A549 (cell line): ENCODE measurements around the gene PTPRD.

Source experiments
- CTCF ChIP-seq: fragments of >200 bp; sonication (Bioruptor Twin); formaldehyde crosslinking; IDR thresholded peaks from 3 replicates; pipeline ENCODE4 v1.5.1; 2016
- E2F6 ChIP-seq: IDR thresholded peaks from 2 replicates; pipeline ENCODE4 v1.6.1; 2012; ENCODE audit warnings: low read depth, borderline replicate concordance
- JUNB ChIP-seq: fragments of >200 bp; sonication (Bioruptor Twin); formaldehyde crosslinking; IDR thresholded peaks from 2 replicates; pipeline ENCODE4 v1.6.1; 2016
- RAD21 ChIP-seq, 2 experiments: fragments of >200 bp in 1 of 2; sonication (Bioruptor Twin) in 1 of 2; formaldehyde crosslinking in 1 of 2; IDR thresholded peaks in 1 of 2; conservative IDR thresholded peaks in 1 of 2; 2 replicates in 1 of 2; 3 replicates in 1 of 2; pipeline ENCODE4 v1.6.1; 2012 to 2018; ENCODE audit warnings: inconsistent platforms in 1 of 2
- SMC3 ChIP-seq: fragments of >200 bp; sonication (Bioruptor Twin); formaldehyde crosslinking; IDR thresholded peaks from 3 replicates; pipeline ENCODE4 v1.6.1; 2018; ENCODE audit warnings: inconsistent platforms

DNA sequence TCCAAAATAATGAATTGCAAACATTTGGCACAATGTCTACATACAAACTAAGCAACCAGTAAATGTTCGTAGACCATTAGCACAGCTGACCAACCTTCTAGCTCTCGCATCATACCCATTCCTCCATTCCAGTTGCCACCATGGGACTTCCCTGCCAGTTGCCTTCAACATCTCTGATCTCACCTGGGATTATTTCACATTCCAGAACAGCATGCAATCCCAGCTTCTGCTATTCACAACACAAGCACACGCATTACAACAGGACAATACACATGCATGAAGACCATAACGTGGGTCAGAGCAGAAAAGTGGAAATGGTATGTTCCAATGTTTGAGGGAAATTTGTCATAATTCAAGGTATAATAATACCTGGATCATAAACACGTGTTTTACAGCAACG is 1965.0 kb downstream of the PTPRD start:
- TF ChIP-seq CTCF (no peak), E2F6 (no peak), SMC3 (no peak), JUNB (no peak), RAD21 (conservative IDR thresholded peaks at IDR 0.05 in 1 of 2, IDR thresholded peaks at IDR 0.05 in 1 of 2) (no peak)
